GM18861 (cell line): Measurements from ENCODE around the gene TSR3.

ENCODE experiments used
- ATAC-seq: cut with Tn5 transposase; IDR thresholded peaks from one replicate; pipeline ENCODE4 v1.9.1; 2021; ENCODE audit not compliant: unreplicated experiment

The TSR3 gene

GRCh38 chr16:1378087-1378803, 26.6 kb upstream of the TSR3 start:
- ATAC-seq: no peak

- ATAC-seq: no peak
Observed at GRCh38 chr16:1377406-1378010, 25.8 kb upstream of the TSR3 start.

- ATAC-seq: no peak
Observed at GRCh38 chr16:1375741-1376410, 24.2 kb upstream of the TSR3 start.

- no peak for ATAC-seq
Observed at GRCh38 chr16:1375298-1375640, 23.6 kb upstream of the TSR3 start.

- ATAC-seq: no peak
Observed at GRCh38 chr16:1374418-1375297, 23.0 kb upstream of the TSR3 start.

GRCh38 chr16:1372292-1372950, 20.7 kb upstream of the TSR3 start:
- ATAC-seq: no peak

GRCh38 chr16:1371054-1371978, 19.6 kb upstream of the TSR3 start:
- ATAC-seq: no peak

- ATAC-seq: no peak
Observed at GRCh38 chr16:1367486-1368174, 16.0 kb upstream of the TSR3 start.

- ATAC-seq: no peak
Observed at GRCh38 chr16:1366712-1367299, 15.1 kb upstream of the TSR3 start.

- ATAC-seq: no peak
Observed at GRCh38 chr16:1366060-1366711, 14.5 kb upstream of the TSR3 start.

- ATAC-seq: no peak
Observed at GRCh38 chr16:1364510-1364909, 12.8 kb upstream of the TSR3 start.

- ATAC-seq: no peak
Observed at GRCh38 chr16:1363501-1364041, 11.9 kb upstream of the TSR3 start.

GRCh38 chr16:1362807-1363206, 11.1 kb upstream of the TSR3 start:
- no peak for ATAC-seq

- no peak for ATAC-seq
Observed at GRCh38 chr16:1361685-1362360, 10.1 kb upstream of the TSR3 start.

- ATAC-seq: no peak
Observed at GRCh38 chr16:1357906-1358566, 6.4 kb upstream of the TSR3 start.

GRCh38 chr16:1356061-1356900, 4.6 kb upstream of the TSR3 start:
- ATAC-seq: no peak
